Neuron (in vitro differentiated cells): ENCODE results near the gene BICDL1.

Source experiments
- H2AFZ ChIP-seq: one replicate; pipeline ENCODE4 v1.6.1; 2013; ENCODE audit warnings: low read depth, mild to moderate bottlenecking, inconsistent platforms, low read length, moderate library complexity
- H3K27me3 ChIP-seq: one replicate; pipeline ENCODE4 v1.6.1; 2013; ENCODE audit warnings: low read length; ENCODE audit not compliant: insufficient read depth
- H3K36me3 ChIP-seq: one replicate; pipeline ENCODE4 v1.6.1; 2013; ENCODE audit warnings: low read length; ENCODE audit not compliant: insufficient read depth
- H3K4me1 ChIP-seq: one replicate; pipeline ENCODE4 v1.6.1; 2013; ENCODE audit warnings: low read length; ENCODE audit not compliant: insufficient read depth
- H3K4me3 ChIP-seq: 2 replicates; pipeline ENCODE4 v1.5.1; 2013; ENCODE audit warnings: mild to moderate bottlenecking, low read length, moderate library complexity
- H3K9me3 ChIP-seq: one replicate; pipeline ENCODE4 v1.6.1; 2013; ENCODE audit warnings: low read length

BICDL1 gene

DNA sequence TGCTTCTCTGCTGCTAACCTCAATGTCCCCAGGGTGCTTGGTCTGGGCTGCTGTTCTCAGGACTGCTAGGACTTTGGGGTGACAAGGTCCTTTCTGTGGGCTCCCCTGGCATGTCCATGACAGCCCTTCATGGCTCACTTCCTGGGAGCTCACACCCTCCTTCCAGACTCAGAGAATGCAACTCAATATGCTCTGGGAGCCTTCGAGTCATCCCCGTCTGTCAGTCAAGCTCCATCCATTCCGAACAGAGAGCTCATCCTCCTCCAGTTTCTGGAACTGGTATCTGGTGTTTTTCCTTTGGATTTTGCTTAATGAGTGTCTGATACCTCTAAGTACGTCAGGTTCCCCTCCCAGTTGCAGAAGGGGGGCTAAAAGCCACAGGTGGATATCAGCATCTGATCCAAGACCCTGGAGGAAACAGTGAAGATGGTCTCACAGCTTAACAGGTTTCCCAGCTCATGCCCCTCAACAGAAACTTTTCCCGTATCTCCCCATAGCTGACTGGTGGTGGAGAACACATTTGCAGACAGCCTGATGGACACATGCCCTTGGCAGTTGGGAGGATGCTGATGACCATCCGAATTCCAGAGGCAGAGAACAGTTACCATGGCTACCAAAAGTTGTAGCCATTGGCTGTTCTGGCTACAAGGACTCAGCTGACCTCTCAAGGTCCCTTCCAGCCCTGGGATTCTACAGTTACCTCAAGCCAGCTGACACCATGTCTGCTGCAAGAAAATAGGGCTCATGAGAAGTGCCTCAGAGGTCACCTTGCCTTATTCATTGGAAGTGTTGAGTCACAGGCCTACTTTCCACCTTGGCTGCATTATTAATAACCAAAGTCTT is 137.0 kb downstream of the BICDL1 start:
- H3K4me1 ChIP-seq: peaks cover 22% of the 10 kb centered on the region
- no peak overlapping the region for H3K4me3 ChIP-seq
- H3K36me3 ChIP-seq: peaks cover 42% of the 10 kb centered on the region
- no peaks in the 10 kb centered on the region for H3K27me3 ChIP-seq
- no peak overlapping the region for H2AFZ ChIP-seq
- H3K9me3 ChIP-seq: no peaks in the 10 kb centered on the region

DNA sequence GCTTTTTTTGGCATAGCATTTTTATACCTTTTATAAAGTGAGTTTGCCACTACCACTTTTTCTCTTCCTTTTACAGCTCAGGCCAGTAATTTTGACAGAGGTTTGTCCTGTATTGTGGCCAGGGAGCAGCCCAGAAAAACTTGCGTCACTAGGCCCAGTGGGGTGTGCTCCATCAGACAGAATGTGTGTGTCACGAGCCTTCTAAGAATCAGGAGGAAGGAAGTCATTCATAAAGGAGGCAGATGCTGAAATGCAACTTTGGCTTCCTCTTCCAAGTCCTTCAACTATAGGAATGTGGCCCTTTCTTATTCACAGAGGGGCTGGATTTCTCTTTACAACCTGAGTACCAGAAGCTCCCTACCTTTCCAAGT is 137.6 kb downstream of the BICDL1 start:
- Histone ChIP-seq H2AFZ (no peak overlapping the region), H3K9me3 (no peaks in the 10 kb centered on the region), H3K4me1 (peaks cover 22% of the 10 kb centered on the region), H3K36me3 (peaks cover 48% of the 10 kb centered on the region), H3K27me3 (no peaks in the 10 kb centered on the region), H3K4me3 (no peak overlapping the region)

DNA sequence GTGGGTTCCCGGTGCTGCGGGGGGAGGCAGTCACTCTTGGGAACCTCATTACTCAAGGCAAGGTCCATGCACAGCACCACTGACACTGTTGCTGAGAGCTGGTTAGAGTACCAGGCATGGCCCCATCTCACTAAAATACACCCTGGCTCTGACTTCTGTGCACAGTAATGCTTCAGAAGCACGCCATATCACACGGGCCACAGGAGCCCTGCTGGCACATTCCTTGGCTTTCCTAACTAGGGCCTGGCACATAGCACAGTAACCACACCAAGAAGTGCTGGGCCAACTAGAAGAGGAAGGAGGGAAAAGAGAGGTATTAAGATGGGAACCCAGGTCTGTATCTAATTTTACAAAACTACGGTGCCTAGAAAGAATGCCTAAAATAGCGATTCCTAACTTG is 141.0 kb downstream of the BICDL1 start:
- no peak overlapping the region for H3K4me3 ChIP-seq
- peaks cover 22% of the 10 kb centered on the region for H3K4me1 ChIP-seq
- peaks cover 82% of the 10 kb centered on the region for H3K36me3 ChIP-seq
- H3K9me3 ChIP-seq: no peaks in the 10 kb centered on the region
- no peak overlapping the region for H2AFZ ChIP-seq
- no peaks in the 10 kb centered on the region for H3K27me3 ChIP-seq

DNA sequence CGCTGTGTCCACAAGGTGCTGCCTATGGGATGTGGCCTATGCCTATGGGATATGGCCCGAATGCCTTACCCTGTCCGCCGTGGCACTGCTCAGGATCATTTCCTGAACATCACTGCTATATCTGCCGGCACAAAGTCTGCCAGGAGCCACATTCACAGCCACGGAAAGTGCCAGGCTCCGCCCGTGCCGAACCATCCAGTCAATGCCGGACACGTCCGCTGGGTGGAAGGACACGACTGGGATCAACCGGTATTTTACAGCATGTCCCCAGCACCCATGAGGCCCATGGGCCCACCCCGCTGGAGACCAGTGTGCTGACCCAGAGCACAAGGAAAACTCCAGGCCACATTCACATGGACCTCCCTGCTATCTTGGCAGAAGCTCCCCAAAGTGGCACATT is 142.1 kb downstream of the BICDL1 start:
- Histone ChIP-seq H3K9me3 (no peaks in the 10 kb centered on the region), H3K4me3 (no peak overlapping the region), H3K27me3 (no peaks in the 10 kb centered on the region), H2AFZ (no peak overlapping the region), H3K4me1 (peaks cover 16% of the 10 kb centered on the region), H3K36me3 (peaks cover 86% of the 10 kb centered on the region)

DNA sequence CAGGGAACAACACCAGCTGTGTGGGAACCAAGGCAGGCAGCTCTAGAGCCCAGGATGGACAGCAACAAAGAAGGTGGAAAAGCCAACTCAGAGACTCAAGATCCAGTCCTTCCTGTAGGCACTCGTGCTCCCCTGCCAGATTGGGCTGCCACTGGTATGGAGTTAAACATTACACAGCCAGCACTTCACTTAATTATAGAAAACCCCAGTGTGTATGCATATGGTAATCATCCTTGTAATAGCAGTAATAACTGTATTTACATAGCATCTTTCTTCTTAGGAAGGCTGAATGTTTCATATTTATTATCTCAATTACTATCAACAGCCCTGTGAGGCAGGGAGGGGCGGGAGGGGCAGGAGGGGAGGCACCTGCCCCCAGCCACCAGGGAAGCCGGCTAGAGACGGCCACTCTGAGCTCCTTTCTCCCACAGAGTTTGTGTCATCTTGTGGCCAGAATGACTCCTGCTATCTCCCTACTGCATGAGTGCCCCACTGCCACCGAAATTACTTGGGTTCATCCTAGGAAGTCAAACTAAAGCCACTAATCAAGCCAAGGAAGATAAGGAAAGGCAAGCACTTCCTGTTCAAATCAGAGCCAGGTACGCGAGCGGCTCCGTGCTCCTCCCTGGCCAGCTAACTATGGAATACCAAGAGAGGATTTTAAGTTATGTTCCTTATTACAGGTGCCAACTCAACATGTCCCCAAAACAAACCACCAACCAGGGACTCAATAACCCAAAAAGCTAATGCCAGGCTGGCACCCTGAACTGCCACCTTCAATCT is 143.2 kb downstream of the BICDL1 start:
- Histone ChIP-seq H3K27me3 (no peaks in the 10 kb centered on the region), H3K4me1 (peaks cover 5% of the 10 kb centered on the region), H3K36me3 (peaks cover 92% of the 10 kb centered on the region), H2AFZ (no peak overlapping the region), H3K9me3 (no peaks in the 10 kb centered on the region), H3K4me3 (no peak overlapping the region)

DNA sequence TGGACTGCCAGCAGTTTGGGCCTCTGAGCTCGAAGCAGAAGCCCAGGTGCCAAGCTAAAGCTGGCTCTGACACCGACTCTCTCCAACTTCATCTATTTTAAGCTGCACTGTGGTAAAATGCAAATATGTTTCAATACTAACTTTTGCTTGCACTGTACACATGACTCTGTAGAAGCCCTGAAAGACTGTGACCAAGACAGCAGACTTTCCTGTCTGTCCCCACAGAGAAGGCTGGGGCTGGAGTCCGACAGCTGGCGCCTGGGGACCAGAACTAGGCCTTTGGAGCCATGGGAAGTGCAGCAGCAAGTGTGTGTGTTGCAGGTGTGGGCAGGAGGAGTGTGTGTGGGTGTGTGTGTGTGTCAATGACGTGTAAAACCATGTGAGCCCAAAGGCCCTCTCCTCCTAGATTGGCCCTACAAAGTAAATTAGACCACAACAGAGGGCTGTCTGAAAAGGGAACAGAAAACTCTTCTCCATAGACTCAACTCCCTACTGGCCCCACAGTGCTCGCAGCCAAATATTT is 143.9 kb downstream of the BICDL1 start:
- Histone ChIP-seq H3K36me3 (peaks cover 92% of the 10 kb centered on the region), H3K4me1 (no peaks in the 10 kb centered on the region), H3K27me3 (no peaks in the 10 kb centered on the region), H3K9me3 (no peaks in the 10 kb centered on the region), H2AFZ (no peak overlapping the region), H3K4me3 (no peak overlapping the region)

DNA sequence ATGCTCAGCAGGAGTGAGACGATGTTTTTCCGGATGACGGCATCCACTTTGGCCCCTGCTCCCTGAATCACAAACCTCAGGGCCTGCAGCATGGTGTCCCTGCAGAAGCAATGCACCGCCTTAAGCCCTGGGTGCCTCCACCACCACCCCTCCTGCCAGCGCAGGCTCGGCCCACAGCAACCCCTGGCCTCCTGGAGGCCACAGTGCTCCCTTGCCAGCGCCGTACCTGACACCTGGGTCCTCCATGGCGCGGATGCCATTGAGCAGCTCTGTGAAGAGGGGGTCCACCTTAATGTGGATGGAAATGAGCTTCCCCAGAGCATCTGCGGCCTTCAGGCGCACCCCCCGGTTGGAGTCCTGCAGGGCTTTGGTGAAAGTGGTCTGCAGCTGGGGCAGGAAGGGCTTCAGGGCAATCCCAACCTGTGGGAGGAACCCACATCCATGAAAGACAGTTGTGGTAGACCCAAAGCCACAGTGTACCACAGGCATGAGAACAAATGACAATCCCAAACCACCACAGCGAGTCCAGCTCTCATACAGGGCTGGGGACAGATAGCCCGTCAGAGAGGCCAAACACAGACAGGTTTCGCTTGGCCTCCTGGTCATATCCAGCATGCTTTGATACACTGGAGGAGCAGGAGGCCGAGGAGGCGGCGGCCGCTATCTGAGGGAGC is 145.4 kb downstream of the BICDL1 start:
- H3K9me3 ChIP-seq: no peaks in the 10 kb centered on the region
- H3K27me3 ChIP-seq: no peaks in the 10 kb centered on the region
- peaks cover 93% of the 10 kb centered on the region for H3K36me3 ChIP-seq
- no peak overlapping the region for H3K4me3 ChIP-seq
- no peak overlapping the region for H2AFZ ChIP-seq
- no peaks in the 10 kb centered on the region for H3K4me1 ChIP-seq

DNA sequence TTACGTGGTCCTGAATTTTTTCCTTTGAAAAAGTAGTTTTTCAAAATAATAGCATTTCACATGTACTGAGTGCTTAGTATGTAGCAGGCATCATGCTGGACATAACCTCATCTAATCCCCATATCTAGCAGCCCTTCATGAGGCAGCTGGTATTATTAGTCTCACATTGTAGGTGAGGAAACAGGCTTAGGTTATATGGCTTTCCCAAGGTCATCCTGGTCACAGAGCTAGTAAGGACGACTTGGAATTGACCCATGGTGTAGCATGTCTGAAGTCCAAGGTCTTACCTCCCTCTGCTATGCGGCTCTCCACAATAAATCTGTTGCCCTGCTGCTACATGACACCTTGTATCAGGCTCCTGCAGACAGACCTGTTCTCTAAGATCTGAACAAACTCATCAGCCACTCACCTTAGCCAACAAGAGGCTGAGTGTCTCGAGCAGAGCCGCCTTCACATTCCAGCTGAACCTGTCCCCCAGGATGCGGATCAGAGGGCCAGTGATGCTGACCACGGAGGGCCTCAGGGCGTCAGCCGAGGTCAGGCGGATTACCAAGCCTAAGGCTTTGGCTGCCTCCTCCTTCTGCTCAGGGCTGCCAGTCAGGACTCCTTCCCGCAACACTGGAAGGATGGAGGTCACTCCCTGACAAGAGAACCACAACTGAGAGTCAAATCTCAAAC is 147.2 kb downstream of the BICDL1 start:
- Histone ChIP-seq H3K4me3 (no peak overlapping the region), H3K4me1 (no peaks in the 10 kb centered on the region), H2AFZ (no peak overlapping the region), H3K27me3 (no peaks in the 10 kb centered on the region), H3K9me3 (no peaks in the 10 kb centered on the region), H3K36me3 (peaks cover 93% of the 10 kb centered on the region)

DNA sequence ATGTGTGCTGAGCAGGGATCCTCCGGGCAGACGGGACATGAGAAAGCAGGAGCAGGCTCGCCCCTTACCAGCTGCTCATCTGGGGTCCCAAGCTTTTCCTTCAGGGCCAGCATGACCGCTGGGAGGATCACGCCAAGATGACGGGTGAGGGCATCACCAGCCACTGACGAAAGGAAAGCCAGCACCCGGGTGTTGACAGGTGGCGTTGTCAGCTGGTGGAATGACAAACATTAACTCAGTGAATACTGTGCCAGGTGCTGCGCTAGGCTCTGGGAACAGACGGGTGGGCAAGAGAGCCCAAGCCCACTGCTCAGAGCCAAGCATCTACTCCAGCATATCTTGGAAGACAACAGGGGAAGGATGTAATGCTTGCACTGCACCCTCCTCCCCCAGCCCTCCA is 148.8 kb downstream of the BICDL1 start:
- Histone ChIP-seq H3K4me1 (no peaks in the 10 kb centered on the region), H2AFZ (no peak overlapping the region), H3K36me3 (peaks cover 91% of the 10 kb centered on the region), H3K9me3 (no peaks in the 10 kb centered on the region), H3K4me3 (no peak overlapping the region), H3K27me3 (no peaks in the 10 kb centered on the region)

DNA sequence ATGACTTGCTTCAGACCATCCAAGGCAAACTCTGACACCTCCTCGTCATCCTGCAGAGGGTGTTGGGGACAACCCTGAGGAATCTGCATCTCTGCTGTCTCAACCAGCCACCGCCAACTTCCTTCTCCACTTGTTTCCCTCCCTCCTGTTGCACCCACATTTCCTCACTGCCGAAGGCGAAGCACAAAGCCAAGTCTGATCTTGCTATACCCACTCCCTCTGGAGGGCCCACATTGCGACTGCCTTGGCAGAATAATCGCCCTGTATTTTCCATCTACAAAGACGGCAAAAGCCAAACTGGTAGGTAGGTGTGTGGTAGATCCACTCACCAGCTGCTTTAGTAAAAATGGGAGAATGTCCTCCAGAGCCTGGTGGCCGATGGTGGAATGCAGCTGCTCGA is 149.3 kb downstream of the BICDL1 start:
- Histone ChIP-seq H3K4me3 (no peak overlapping the region), H3K36me3 (peaks cover 90% of the 10 kb centered on the region), H2AFZ (no peak overlapping the region), H3K9me3 (no peaks in the 10 kb centered on the region), H3K27me3 (no peaks in the 10 kb centered on the region), H3K4me1 (no peaks in the 10 kb centered on the region)

DNA sequence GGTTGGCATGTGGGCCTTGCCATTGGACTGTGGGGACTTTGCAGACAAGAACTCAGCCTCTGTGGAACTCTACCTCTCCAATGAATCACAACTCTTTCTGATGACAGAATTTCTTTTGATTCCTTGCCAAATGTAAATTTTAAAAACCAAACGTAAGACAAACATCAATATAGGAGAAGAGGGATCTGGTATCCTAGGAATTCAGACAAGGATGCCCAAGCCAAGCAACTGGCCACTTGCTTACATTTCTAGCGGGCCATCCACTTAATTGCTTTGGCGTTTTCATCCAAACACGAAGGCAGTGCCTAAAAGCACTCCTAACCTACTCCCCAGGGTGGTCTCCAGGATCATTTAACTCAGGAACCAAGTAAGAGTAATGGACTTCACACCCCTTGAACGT is 150.9 kb downstream of the BICDL1 start:
- Histone ChIP-seq H3K36me3 (peaks cover 85% of the 10 kb centered on the region), H2AFZ (no peak overlapping the region), H3K27me3 (no peaks in the 10 kb centered on the region), H3K4me3 (no peak overlapping the region), H3K4me1 (no peaks in the 10 kb centered on the region), H3K9me3 (no peaks in the 10 kb centered on the region)

DNA sequence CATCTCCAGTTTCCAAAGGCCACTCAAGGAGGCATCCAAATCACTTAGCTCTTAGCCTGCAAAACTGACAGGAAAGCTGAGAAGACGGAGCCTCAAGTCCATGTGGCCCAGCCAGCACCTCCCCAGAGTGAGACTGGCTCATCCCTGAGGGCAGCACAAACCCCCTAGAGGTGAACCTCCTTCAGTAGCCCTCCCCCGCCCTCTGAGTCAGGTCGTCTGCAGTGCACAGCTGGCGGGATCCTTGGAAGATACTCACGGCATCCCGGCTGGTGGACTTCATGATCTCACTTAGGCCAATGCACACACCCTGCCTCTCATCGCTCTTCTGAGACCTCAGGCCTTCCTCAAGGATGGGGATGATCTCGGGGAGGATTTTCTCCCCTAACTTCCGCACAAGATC is 151.6 kb downstream of the BICDL1 start:
- no peaks in the 10 kb centered on the region for H3K27me3 ChIP-seq
- no peak overlapping the region for H3K4me3 ChIP-seq
- H3K4me1 ChIP-seq: no peaks in the 10 kb centered on the region
- peaks cover 87% of the 10 kb centered on the region for H3K36me3 ChIP-seq
- H3K9me3 ChIP-seq: no peaks in the 10 kb centered on the region
- no peak overlapping the region for H2AFZ ChIP-seq
